Memory B cell (primary cell): ENCODE data around the gene RBBP6.

Experiments
- ATAC-seq: fragments of 150-1000 bp; cut with Tn5 transposase; 2 replicates; pipeline ENCODE4 v1.10.0; 2021; ENCODE audit warnings: low read depth, mild to moderate bottlenecking, moderate library complexity
- DNase-seq, 2 donors: peaks; one replicate each; pipeline ENCODE4 v3.0.0; 2022; ENCODE audit warnings: low spot score in 2 of 2
- H3K27ac Mint-ChIP-seq: one replicate; pipeline ENCODE4 v1.8.0; 2022; ENCODE audit warnings: mild to moderate bottlenecking, moderate library complexity, mixed read lengths
- H3K27me3 Mint-ChIP-seq: one replicate; pipeline ENCODE4 v1.8.0; 2022; ENCODE audit warnings: mixed read lengths
- H3K36me3 Mint-ChIP-seq: one replicate; pipeline ENCODE4 v1.8.0; 2022; ENCODE audit warnings: mild to moderate bottlenecking, mixed read lengths
- H3K4me1 Mint-ChIP-seq: one replicate; pipeline ENCODE4 v1.8.0; 2022; ENCODE audit warnings: mixed read lengths
- H3K4me3 Mint-ChIP-seq: one replicate; pipeline ENCODE4 v1.8.0; 2022; ENCODE audit warnings: mild to moderate bottlenecking, moderate library complexity, mixed read lengths
- H3K9me3 Mint-ChIP-seq: one replicate; pipeline ENCODE4 v1.8.0; 2022; ENCODE audit warnings: mixed read lengths

The RBBP6 gene

DNA sequence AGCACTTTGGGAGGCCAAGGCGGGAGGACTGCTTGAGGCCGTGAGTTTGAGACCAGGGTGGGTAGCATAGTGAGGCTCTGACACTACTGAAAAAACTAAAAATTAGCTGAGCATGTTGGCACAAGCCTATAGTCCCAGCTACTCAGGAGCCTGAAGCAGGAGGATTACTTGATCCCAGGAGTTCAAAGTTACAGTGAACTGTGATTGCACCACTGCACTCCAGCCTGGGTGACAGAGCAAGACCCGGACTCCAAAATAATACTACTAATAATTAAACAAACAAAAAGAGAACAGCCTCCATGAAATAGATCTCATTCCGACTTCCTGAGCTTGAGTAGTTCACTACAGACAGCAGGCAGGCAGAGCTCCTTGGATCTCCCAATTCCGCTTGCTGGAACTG lies 2.7 kb upstream of the RBBP6 start:
- H3K36me3 Mint-ChIP-seq = peaks cover 4% of the 10 kb centered on the region
- ATAC-seq (no peak), DNase-seq (no peak)
- no peaks in the 10 kb centered on the region for H3K9me3 Mint-ChIP-seq
- H3K27me3 Mint-ChIP-seq = no peaks in the 10 kb centered on the region
- peaks cover 11% of the 10 kb centered on the region for H3K4me1 Mint-ChIP-seq
- H3K4me3 Mint-ChIP-seq = no peak overlapping the region
- H3K27ac Mint-ChIP-seq = no peak overlapping the region

DNA sequence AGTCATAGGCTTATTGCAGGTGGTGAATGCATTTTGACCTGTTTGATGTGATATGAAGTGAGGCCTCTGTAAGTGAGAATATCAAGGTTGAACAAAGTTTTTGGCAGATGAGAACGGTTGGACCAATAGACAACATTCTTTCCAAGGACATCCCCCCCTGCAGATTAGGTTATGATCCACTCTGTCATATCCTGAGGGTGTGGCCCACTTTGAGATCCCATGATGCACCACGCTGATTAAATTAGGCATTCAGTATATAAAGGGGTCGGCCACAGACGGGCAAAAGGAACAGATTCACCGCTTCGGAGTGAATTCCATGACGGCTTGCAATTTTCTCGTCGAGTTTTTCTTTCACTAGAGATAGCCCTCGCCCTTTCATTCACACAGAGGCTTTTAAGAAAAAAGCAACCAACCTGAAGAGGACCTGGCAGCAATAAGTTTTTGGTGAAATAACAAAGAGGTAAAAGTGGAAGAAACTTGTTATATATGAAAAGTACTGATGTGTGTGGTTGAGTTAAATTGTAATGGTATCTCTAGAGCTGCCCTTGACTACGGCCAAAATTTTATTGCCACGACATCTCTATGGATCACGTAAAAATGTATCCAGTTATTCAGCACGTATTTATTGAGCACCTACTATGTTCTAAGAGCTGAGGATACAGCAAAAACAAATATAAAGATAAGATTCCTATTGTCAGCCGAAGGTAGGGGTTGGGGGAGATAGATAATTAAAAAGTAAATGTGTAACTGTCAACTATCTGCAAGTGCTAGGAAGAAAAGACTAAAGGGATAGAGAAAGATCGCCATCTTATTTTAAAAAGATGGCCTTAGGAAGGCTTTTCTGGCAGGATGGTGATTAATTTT lies 1.7 kb upstream of the RBBP6 start:
- Mint-ChIP-seq H3K36me3 (peaks cover 7% of the 10 kb centered on the region), H3K27me3 (no peaks in the 10 kb centered on the region), H3K4me1 (peaks cover 18% of the 10 kb centered on the region), H3K9me3 (no peaks in the 10 kb centered on the region), H3K4me3 (peak overlapping the region; percentile 22), H3K27ac (no peak overlapping the region)
- DNase-seq (no peak), ATAC-seq (no peak)

DNA sequence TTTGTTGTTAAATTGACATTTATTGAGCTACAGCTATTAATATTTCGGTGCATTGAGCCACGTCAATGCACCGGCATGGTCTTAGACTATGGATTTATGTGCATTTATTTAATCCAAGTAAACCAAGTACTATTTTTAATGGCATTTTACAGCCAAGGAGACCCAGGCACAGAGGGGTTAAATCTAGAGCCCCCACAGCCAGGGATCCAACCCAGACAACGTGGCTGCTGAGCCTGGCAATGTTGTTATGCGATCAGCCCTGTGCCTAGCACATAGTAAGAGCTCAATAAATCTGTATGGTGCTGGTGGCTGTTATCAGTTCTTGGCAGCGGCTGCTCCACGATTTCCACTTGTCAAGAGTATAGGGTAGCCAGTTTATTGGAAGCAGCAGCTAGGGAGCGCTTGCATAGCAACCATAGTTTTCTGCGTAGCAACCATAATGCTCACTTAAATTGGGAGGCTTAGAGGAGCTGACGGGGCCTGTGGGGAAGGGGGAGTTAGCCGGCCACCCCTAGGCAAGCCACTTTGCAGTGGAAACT lies 541 bp upstream of the RBBP6 start:
- no peaks in the 10 kb centered on the region for H3K9me3 Mint-ChIP-seq
- DNase-seq = no peak

DNA sequence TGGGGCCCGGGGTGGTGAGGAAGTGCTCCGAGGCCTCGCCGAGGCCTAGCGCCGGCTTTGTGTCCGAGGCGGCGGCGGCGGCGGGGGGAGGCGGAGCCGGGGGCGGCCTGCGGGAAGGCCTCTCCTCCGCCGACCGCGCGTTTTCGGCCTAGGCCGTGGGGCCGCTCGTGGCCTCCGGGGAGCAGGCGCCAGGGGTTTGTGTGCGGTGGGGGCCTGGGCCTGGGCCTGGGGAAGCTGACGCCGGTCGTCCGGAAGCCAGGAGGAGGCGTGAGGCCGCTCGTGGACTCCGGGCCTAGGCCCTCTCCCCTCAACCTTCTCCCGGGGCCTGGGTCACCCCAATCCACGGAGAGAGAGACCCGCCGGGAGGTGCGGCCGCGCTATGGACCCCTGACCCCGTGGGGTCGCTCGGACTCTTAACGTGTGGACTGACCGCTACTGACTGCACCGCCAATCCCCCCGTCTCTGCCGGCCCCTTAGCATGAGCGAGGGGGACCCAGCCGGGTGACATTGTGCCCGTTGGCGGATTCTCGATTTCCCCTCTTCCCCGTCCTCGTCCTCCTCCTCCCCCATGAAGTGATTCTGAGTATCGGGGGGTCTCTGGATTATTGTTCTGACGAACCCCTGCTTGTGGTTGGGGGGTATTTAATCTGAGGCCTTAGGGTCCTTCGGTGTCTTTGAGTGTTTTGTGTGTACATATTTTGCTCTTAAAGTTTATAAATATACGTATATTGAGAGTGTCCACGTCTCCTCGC lies 660 bp downstream of the RBBP6 start:
- Mint-ChIP-seq H3K27me3 (no peaks in the 10 kb centered on the region), H3K4me1 (peaks cover 23% of the 10 kb centered on the region), H3K9me3 (no peaks in the 10 kb centered on the region), H3K36me3 (peaks cover 10% of the 10 kb centered on the region), H3K4me3 (peak overlapping the region; percentile 92), H3K27ac (peak overlapping the region; percentile 99)
- ATAC-seq = peak; percentile 34
- DNase-seq = no peak

More for the DNA sequence above, 541 bp upstream of the RBBP6 start:
- Mint-ChIP-seq H3K36me3 (peaks cover 7% of the 10 kb centered on the region), H3K4me3 (peak overlapping the region; percentile 99), H3K27ac (peak overlapping the region; percentile 99), H3K27me3 (no peaks in the 10 kb centered on the region), H3K4me1 (peaks cover 20% of the 10 kb centered on the region)
- ATAC-seq = no peak

DNA sequence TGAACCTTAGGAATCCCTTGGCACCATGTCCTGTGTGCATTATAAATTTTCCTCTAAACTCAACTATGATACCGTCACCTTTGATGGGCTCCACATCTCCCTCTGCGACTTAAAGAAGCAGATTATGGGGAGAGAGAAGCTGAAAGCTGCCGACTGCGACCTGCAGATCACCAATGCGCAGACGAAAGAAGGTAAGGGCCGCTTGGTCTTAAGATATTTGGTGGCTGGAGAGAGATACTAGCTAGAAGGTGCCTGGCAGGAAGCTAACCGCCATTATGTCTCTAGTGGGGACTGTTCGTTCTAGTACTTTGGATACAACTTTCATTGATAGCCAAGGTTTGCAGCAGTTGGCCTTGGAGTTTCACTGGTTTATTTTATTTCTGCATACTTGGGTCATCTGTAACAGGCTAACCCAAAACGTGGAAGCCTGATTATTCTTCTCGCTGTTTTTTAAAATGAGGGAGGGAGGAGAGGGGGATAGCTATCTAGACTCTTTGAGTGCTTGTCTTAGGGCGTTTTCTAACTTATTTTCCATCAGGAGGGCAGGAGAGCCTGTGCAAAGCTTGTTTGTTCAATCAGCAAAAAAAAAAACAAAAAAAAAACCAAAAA lies 1.3 kb downstream of the RBBP6 start:
- Mint-ChIP-seq H3K36me3 (peaks cover 10% of the 10 kb centered on the region), H3K27me3 (no peaks in the 10 kb centered on the region), H3K9me3 (no peaks in the 10 kb centered on the region), H3K4me3 (peak overlapping the region; percentile 92), H3K4me1 (peaks cover 23% of the 10 kb centered on the region), H3K27ac (peak overlapping the region; percentile 99)
- DNase-seq (no peak), ATAC-seq (no peak)

DNA sequence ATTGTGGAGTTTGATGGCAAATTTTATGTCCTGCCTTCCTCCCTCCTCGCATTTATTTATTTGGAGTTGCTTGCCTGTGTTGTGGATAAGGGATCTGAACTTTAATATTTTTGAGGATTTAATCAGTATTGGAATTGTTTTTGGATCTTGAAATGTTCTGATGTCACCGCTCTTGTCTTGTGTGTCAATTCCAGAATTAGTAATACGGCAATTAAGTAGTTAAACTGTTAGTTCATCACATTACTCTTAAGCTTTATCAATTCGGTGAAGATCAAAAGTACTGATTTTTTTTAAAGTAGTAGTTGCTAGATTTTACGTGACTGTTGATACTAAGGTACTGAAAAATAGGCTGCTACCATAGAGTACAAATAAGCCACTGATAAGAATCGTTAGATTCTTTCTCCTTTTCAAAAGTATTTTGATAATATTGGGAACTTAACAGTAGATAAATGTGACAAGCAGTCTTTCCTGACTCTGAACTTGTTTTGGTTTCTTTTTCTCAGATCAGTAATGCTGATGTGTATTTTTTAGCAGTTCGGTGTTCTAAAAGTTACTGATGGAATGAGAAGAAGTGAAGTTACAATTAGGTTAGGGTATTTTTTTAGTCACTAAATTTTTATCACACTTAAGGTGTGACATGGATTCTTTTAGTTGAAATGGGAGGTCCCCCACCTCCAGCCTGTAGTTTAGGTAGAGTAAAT lies 2.0 kb downstream of the RBBP6 start:
- peaks cover 10% of the 10 kb centered on the region for H3K36me3 Mint-ChIP-seq
- no peak for DNase-seq
- no peaks in the 10 kb centered on the region for H3K9me3 Mint-ChIP-seq
- H3K4me3 Mint-ChIP-seq = peak overlapping the region; percentile 92
- H3K27me3 Mint-ChIP-seq = no peaks in the 10 kb centered on the region
- peak overlapping the region; percentile 99 for H3K27ac Mint-ChIP-seq
- ATAC-seq = no peak
- peaks cover 23% of the 10 kb centered on the region for H3K4me1 Mint-ChIP-seq

DNA sequence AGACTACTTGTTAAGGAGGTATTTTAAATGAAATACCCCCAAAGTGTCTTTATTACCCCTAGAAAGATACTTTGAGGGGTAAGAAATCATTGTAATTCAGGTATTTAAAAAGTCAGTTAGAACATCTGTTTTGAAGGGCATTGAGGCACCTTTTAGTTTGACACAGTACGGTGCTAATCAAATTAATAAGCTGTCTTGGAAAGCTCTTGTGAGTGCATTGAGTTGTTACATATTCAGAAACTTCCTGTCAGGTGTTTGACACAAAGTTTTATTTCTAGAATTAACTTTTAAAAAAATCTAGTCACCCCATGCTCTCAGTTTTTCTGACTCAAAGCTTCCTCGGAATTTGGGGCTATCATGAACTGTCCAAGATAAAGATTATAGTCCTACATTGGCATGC lies 4.6 kb downstream of the RBBP6 start:
- no peak overlapping the region for H3K27ac Mint-ChIP-seq
- H3K27me3 Mint-ChIP-seq = no peaks in the 10 kb centered on the region
- ATAC-seq (no peak), DNase-seq (no peak)
- peaks cover 15% of the 10 kb centered on the region for H3K36me3 Mint-ChIP-seq
- H3K4me3 Mint-ChIP-seq = peak overlapping the region; percentile 47
- no peaks in the 10 kb centered on the region for H3K9me3 Mint-ChIP-seq
- H3K4me1 Mint-ChIP-seq = peaks cover 26% of the 10 kb centered on the region

DNA sequence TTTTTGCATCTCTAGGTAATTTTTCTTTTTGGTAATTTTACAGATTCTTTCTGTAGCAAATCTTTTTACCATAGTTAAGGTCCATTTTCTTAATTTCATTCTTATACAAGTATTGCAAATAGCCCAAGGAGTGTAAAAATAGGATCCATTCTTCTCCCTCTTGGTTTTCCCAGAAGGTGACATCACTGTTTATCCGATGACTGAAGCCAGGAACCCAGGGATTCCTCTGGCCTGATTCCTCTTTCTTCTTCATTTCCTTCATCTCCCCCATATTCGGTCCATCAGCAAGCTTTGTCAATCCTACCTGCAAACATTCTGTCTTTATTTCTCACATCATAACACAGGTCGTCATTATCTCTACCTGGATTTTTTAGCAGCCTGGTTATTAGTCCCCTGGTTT lies 5.3 kb downstream of the RBBP6 start:
- ATAC-seq = no peak
- peak overlapping the region; percentile 14 for H3K27ac Mint-ChIP-seq
- peak overlapping the region; percentile 2 for H3K4me3 Mint-ChIP-seq
- H3K36me3 Mint-ChIP-seq = peaks cover 16% of the 10 kb centered on the region
- no peaks in the 10 kb centered on the region for H3K9me3 Mint-ChIP-seq
- DNase-seq = no peak
- H3K4me1 Mint-ChIP-seq = peaks cover 26% of the 10 kb centered on the region
- H3K27me3 Mint-ChIP-seq = no peaks in the 10 kb centered on the region

DNA sequence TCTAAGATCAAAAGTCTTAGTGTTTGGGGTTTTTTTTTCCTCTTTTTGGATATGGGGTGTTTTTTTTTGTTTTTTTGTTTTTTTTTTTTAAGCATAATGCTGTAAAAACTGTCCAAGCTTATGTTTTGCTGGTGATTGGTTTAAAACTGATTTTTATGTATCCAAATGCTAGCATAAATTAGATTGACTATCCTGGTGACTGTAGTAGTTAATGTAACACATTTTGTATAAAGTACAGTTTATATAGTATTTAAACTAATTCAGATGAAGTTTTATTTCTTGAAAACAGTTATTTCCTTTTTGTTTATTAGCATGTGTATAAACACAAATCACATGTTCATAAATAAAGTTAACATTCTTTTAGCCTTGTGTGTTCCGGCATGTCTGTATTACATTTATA lies 10.9 kb downstream of the RBBP6 start:
- H3K36me3 Mint-ChIP-seq = peaks cover 14% of the 10 kb centered on the region
- H3K27ac Mint-ChIP-seq = peak overlapping the region; percentile 48
- H3K4me3 Mint-ChIP-seq = no peak overlapping the region
- peaks cover 6% of the 10 kb centered on the region for H3K4me1 Mint-ChIP-seq
- no peaks in the 10 kb centered on the region for H3K9me3 Mint-ChIP-seq
- DNase-seq (no peak), ATAC-seq (no peak)
- no peaks in the 10 kb centered on the region for H3K27me3 Mint-ChIP-seq

DNA sequence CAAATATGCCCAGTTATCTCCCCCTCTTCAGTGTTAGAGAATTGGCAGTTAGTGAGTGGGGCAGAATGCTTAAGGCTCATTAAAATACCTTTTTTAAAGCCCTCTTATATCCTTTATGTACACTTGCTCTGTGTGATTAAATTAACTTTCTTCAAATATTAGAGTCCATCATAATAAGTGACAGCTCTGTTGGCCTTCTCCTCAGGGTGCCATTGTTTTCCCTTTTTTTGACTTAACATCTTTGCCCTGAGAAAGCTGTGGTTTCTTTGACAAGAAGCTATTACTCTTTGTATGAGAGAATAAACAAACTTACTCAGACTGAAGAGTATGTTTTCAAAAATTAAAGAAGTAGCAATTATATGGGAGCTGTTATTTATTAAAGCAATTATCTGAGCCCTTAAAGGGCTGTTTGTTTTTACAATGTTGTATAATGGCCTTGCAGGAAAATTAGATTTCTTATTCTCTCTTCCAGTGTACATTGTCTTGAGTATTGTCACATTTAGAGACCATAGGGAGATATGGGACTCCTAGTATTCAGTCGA lies 13.4 kb downstream of the RBBP6 start:
- no peak for DNase-seq
- Mint-ChIP-seq H3K27me3 (no peaks in the 10 kb centered on the region), H3K36me3 (peaks cover 22% of the 10 kb centered on the region), H3K4me3 (no peak overlapping the region), H3K4me1 (peaks cover 3% of the 10 kb centered on the region), H3K9me3 (no peaks in the 10 kb centered on the region), H3K27ac (no peak overlapping the region)
- no peak for ATAC-seq

DNA sequence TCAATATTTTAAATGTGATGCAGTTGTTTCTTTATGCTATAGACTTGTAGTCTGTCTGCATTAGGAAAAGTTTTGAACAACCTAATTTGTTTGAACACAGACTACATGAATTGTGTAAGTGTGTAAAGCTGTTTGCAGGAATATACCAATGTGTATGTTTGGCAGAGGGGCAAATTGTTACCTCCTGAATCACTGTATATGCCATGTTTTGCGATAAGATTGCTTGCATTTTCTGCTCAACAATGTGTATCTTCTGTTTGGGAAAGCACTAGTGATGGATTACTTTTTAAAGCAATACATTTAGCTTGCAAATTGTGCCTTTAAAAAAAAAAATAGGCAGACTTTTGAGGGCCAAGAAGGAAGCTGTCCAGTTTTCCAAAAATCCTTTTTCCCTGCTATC lies 14.6 kb downstream of the RBBP6 start:
- no peaks in the 10 kb centered on the region for H3K9me3 Mint-ChIP-seq
- H3K4me3 Mint-ChIP-seq = no peak overlapping the region
- H3K4me1 Mint-ChIP-seq = peaks cover 5% of the 10 kb centered on the region
- H3K27ac Mint-ChIP-seq = no peak overlapping the region
- no peak for ATAC-seq
- DNase-seq = no peak
- H3K36me3 Mint-ChIP-seq = peaks cover 25% of the 10 kb centered on the region
- H3K27me3 Mint-ChIP-seq = no peaks in the 10 kb centered on the region

DNA sequence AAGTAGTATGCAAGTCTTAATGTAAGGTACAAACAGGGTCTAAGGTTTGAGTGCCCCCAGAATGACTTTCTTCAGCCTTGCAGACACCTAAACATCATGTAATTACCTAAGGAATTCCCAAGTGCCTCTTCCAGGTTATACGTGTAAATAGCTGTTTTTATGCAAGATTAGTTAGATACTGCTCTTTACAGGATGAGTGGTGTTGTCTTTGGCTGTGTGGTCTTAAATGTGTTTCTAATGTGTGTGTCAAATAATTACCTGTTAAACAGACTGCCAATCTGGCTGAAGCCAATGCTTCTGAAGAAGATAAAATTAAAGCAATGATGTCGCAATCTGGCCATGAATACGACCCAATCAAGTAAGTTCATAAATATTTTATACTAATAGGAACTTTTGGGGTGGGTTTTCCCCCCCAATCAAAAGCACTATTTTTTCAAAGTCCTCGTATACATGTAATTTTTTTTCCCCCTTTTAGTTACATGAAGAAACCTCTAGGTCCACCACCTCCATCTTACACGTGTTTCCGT lies 16.0 kb downstream of the RBBP6 start:
- H3K4me1 Mint-ChIP-seq = peaks cover 5% of the 10 kb centered on the region
- peaks cover 27% of the 10 kb centered on the region for H3K36me3 Mint-ChIP-seq
- ATAC-seq (no peak), DNase-seq (no peak)
- no peaks in the 10 kb centered on the region for H3K9me3 Mint-ChIP-seq
- H3K4me3 Mint-ChIP-seq = no peak overlapping the region
- H3K27me3 Mint-ChIP-seq = no peaks in the 10 kb centered on the region
- no peak overlapping the region for H3K27ac Mint-ChIP-seq

DNA sequence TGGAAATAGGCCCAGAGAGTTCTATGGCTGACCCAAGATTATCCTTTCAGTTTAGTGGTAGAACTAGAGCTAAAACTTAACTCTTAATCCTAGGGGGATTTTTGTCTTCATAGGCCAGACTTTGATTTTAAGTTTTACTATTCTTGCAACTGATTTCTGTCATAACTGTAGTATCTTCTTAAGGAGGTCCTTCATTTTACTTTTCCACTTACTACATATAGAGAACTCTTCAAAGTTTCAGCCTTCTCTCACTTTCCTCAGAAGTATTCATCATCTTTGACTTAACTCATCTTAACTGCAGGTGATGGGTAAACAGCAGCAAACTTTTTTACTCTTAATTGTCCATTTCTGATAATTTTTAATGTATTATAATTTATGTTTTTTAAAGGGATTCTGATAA lies 23.4 kb downstream of the RBBP6 start:
- Mint-ChIP-seq H3K27ac (no peak overlapping the region), H3K9me3 (no peaks in the 10 kb centered on the region), H3K27me3 (no peaks in the 10 kb centered on the region), H3K4me1 (peaks cover 4% of the 10 kb centered on the region), H3K36me3 (peaks cover 32% of the 10 kb centered on the region), H3K4me3 (no peak overlapping the region)
- DNase-seq = no peak
- ATAC-seq = no peak
